ENCODE data around the gene PLEKHG4B. TPM values are rescaled to one million over a fixed set of nuclear protein-coding genes. Genes with fewer than 3 reads are reported as not detected.

Gene PLEKHG4B
- total RNA-seq, 1 experiment from 2014 or later, result 0.34 TPM

DNA sequence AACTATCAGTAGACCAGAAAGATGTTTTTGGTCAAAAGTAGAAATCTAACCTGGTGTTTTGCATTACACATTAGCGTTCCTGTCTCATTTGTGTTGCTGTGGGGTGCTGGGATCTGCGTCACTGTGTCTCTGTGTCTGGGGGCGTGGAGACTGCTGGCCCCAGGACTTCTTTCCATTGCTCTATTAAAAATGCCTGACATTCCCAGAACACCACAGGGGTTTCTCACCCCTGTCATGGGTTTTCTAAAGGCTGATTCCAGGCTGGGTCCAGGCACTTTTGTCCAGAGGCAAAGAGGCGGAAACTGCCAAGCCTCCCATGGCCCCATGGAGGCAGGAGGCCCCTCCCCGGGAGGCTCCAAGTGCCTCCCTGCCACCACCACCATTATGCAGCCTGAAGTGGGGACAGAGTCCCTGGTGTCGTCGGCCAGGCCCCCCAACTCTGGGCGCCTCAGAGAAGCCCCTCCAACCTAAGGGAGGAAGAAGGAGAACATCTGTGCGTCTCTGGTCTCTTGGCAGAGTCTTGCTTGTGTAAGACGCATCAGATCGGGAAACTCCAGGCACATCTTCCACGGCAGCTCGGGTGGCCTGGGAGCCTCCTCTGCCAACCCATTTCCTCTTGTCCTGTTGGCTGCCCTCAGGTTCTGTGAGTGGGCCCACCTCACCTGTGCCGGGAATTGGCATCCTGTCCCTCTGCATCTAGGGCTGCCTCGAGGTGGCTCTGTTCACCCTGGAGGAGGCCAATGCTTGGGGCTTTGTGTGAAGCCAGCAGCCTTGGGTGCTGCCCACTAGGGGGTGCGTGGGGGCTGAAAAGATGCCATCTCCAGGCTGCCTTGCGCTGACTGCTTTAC, 13.8 kb upstream of the PLEKHG4B start:
- H3K36me3 ChIP-seq, result no peaks in the 10 kb centered on the region
- H3K4me1 ChIP-seq (replicated peaks), result peaks cover 72% of the 10 kb centered on the region
- H3K4me3 ChIP-seq, result no peak overlapping the region
- H3K27me3 ChIP-seq (replicated peaks), result no peaks in the 10 kb centered on the region
- peak in 1 of 2 experiments; percentile 49 for DNase-seq (ENCODE audit: low read depth in 1 of 2, low spot score in 2 of 2)
- H3K27ac ChIP-seq, result peak overlapping the region; percentile 25; the same call in 1 of the 2 replicates
- no peaks in the 10 kb centered on the region; the same call in 1 of the 2 replicates for H3K9me3 ChIP-seq (replicated peaks)

GRCh38 chr5:78805-79149, 13.2 kb upstream of the PLEKHG4B start:
- DNase-seq (ENCODE audit: low read depth in 1 of 2, low spot score in 2 of 2), result no peak
- peaks cover 72% of the 10 kb centered on the region for H3K4me1 ChIP-seq (replicated peaks)
- no peak overlapping the region for H3K27ac ChIP-seq
- H3K9me3 ChIP-seq (replicated peaks), result no peaks in the 10 kb centered on the region; the same call in 1 of the 2 replicates
- H3K4me3 ChIP-seq, result no peak overlapping the region
- no peaks in the 10 kb centered on the region for H3K36me3 ChIP-seq
- H3K27me3 ChIP-seq (replicated peaks), result no peaks in the 10 kb centered on the region

- Histone ChIP-seq H3K36me3 (no peaks in the 10 kb centered on the region), H3K4me3 (no peak overlapping the region), H3K27ac (no peak overlapping the region), H3K9me3 (replicated peaks) (no peaks in the 10 kb centered on the region; the same call in 1 of the 2 replicates), H3K27me3 (replicated peaks) (no peaks in the 10 kb centered on the region), H3K4me1 (replicated peaks) (peaks cover 71% of the 10 kb centered on the region)
- DNase-seq (ENCODE audit: low read depth in 1 of 2, low spot score in 2 of 2), result no peak
Measured at GRCh38 chr5:79263-79662, 12.7 kb upstream of the PLEKHG4B start.

- Histone ChIP-seq H3K27ac (no peak overlapping the region), H3K9me3 (replicated peaks) (no peaks in the 10 kb centered on the region; the same call in 1 of the 2 replicates), H3K36me3 (no peaks in the 10 kb centered on the region), H3K4me1 (replicated peaks) (peaks cover 65% of the 10 kb centered on the region), H3K4me3 (no peak overlapping the region), H3K27me3 (replicated peaks) (no peaks in the 10 kb centered on the region)
- DNase-seq (ENCODE audit: low read depth in 1 of 2, low spot score in 2 of 2), result no peak
Measured at GRCh38 chr5:79821-80220, 12.1 kb upstream of the PLEKHG4B start.

DNA sequence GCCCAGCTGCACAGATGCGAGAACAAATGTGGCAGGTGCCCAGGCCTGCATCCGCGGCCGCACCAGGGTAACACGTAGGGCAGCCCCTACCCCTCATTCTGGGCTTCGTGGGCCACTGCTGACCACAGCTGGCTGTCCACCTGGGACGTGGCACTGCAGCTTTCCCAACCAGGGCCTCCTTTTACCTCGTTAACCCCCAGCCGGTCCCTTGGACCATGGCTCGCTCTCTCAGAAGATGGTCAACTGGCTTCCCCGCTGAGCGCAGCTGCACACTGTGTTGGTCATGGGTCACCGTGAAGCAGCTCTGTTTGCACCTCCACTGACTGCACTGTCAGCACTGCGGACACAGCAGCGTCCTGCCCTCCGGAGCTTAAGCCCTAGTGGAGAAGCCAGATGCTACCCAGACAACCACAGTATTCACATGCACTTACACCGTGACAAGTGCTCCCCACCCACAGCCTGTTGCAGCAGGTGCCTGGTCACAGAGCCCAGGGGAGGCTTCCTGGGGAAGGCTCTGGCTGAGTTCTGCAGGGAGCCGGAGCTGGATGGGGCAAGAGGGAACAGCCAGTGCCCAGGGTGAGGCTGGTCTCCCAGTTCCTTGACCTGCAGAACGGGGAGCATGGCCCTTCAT, 10.5 kb upstream of the PLEKHG4B start:
- DNase-seq (ENCODE audit: low read depth in 1 of 2, low spot score in 2 of 2), result no peak
- Histone ChIP-seq H3K9me3 (replicated peaks) (no peaks in the 10 kb centered on the region; the same call in 1 of the 2 replicates), H3K27me3 (replicated peaks) (no peaks in the 10 kb centered on the region; the same call in 1 of the 2 replicates), H3K4me3 (no peak overlapping the region), H3K36me3 (no peaks in the 10 kb centered on the region), H3K4me1 (replicated peaks) (peaks cover 48% of the 10 kb centered on the region), H3K27ac (no peak overlapping the region)

- no peak overlapping the region for H3K4me3 ChIP-seq
- peaks cover 4% of the 10 kb centered on the region; the same call in 1 of the 2 replicates for H3K27me3 ChIP-seq (replicated peaks)
- no peaks in the 10 kb centered on the region; the same call in 1 of the 2 replicates for H3K9me3 ChIP-seq (replicated peaks)
- DNase-seq (ENCODE audit: low read depth in 1 of 2, low spot score in 2 of 2), result peak; percentile 79 to 85
- no peaks in the 10 kb centered on the region for H3K36me3 ChIP-seq
- H3K27ac ChIP-seq, result peak overlapping the region; percentile 68
- H3K4me1 ChIP-seq (replicated peaks), result peaks cover 42% of the 10 kb centered on the region
Measured at GRCh38 chr5:82097-82496, 9.9 kb upstream of the PLEKHG4B start.

GRCh38 chr5:82570-82969, 9.4 kb upstream of the PLEKHG4B start:
- H3K4me1 ChIP-seq (replicated peaks), result peaks cover 38% of the 10 kb centered on the region
- peaks cover 4% of the 10 kb centered on the region; the same call in 1 of the 2 replicates for H3K27me3 ChIP-seq (replicated peaks)
- no peak overlapping the region for H3K4me3 ChIP-seq
- peak overlapping the region; percentile 68 for H3K27ac ChIP-seq
- no peaks in the 10 kb centered on the region for H3K36me3 ChIP-seq
- no peaks in the 10 kb centered on the region; the same call in 1 of the 2 replicates for H3K9me3 ChIP-seq (replicated peaks)
- DNase-seq (ENCODE audit: low read depth in 1 of 2, low spot score in 2 of 2), result no peak

DNA sequence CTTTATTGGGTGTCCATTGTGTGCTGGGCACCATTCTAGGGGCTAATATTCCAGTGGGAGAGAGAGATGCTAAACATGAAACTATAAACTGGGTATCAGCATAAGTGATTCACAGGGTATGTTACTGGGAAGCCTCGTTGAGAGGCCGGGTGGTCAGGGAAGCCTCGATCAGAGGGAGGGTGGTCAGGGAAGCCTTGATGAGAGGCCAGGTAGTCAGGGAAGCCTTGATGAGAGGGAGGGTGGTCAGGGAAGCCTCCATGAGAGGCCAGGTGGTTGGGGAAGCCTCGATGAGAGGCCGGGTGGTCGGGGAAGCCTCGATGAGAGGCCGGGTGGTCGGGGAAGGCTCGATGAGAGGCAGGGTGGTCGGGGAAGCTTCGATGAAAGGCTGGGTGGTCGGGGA, 8.9 kb upstream of the PLEKHG4B start:
- Histone ChIP-seq H3K4me3 (no peak overlapping the region), H3K4me1 (replicated peaks) (peaks cover 33% of the 10 kb centered on the region), H3K27me3 (replicated peaks) (peaks cover 4% of the 10 kb centered on the region), H3K27ac (peak overlapping the region; percentile 68), H3K36me3 (no peaks in the 10 kb centered on the region), H3K9me3 (replicated peaks) (no peaks in the 10 kb centered on the region; the same call in 1 of the 2 replicates)
- peak; percentile 62 to 70 for DNase-seq (ENCODE audit: low read depth in 1 of 2, low spot score in 2 of 2)

DNA sequence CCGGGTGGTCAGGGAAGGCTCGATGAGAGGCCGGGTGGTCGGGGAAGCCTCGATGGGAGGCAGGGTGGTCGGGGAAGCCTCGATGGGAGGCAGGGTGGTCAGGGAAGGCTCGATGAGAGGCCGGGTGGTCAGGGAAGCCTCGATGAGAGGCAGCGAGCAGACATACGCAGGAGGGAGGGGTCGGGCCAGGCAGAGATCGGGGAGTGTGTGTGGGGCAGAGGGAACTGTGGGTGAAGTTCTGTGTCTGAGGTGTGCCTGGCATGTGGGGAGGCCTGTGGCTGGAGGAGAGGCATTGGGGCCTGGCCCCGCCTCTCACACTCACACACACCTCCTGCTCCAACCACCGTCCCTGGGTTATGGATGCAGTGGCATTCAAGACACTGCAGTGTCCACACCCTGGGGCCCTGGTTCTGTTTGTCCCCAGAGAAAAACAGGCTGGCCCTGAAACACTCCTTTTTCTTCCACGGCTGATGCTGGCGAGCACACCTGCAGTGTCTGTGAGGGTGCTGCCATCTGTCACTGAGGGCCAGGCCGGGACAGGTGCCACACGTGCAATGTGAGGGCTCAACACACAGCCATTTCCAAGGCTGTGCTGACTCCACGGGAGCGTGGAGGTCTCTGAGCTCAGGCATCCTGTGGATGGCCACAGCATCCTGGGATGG, 6.5 kb upstream of the PLEKHG4B start:
- no peak overlapping the region for H3K27ac ChIP-seq
- peaks cover 21% of the 10 kb centered on the region for H3K27me3 ChIP-seq (replicated peaks)
- DNase-seq (ENCODE audit: low read depth in 1 of 2, low spot score in 2 of 2), result no peak
- H3K36me3 ChIP-seq, result no peaks in the 10 kb centered on the region
- H3K4me1 ChIP-seq (replicated peaks), result peaks cover 21% of the 10 kb centered on the region
- no peak overlapping the region for H3K4me3 ChIP-seq
- no peaks in the 10 kb centered on the region; the same call in 1 of the 2 replicates for H3K9me3 ChIP-seq (replicated peaks)

DNA sequence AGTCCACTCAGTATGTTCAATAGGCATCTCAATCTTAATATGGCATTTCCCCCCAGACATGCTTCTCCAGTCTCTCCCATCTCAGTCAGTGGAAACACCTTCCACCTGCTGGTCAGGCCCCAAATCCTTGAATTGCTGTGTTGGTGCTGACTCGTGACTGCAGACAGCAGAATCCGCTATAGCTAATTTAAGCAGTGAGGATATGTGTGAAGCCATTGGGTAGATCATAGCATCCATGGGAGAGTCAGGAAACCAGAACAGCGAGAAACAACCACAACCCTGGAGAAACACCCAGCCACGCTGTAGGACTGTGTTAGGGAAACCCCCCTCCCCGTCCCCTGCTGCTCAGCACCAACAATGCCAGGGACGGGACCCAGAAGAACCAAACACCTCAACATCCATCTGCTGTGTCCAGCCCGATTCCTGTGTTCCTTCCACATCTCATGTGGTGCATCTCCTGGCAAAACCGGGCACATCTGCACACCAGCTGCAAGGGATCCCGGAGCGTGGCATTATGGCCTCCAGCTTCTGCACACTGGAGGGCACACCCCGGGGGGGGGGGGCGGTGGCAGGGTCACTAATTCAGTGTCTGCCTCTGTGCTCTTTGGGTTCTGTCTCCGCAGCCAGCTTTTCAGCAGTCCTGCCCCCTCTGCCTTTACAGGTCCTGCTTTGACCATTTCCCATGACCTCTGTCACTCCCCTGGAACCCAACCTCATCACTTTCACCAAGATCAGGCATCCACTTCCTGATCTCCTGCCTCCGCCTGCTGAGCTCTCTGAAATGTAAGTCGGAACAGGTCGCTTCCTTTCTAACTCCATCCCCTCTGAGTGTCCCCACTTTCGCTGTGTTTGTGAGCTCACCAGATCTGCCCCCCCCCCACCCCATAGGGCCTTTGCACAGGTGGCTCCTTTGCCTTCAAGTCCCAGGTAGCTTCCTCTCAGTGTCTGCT, 2.4 kb upstream of the PLEKHG4B start:
- Histone ChIP-seq H3K4me1 (replicated peaks) (peaks cover 7% of the 10 kb centered on the region), H3K36me3 (no peaks in the 10 kb centered on the region), H3K9me3 (replicated peaks) (no peaks in the 10 kb centered on the region), H3K27me3 (replicated peaks) (peaks cover 56% of the 10 kb centered on the region), H3K27ac (no peak overlapping the region), H3K4me3 (no peak overlapping the region)
- DNase-seq (ENCODE audit: low read depth in 1 of 2, low spot score in 2 of 2), result no peak

GRCh38 chr5:90590-91547, 1.1 kb upstream of the PLEKHG4B start:
- DNase-seq (ENCODE audit: low read depth in 1 of 2, low spot score in 2 of 2), result no peak
- Histone ChIP-seq H3K36me3 (no peaks in the 10 kb centered on the region), H3K4me1 (replicated peaks) (peaks cover 7% of the 10 kb centered on the region), H3K9me3 (replicated peaks) (no peaks in the 10 kb centered on the region), H3K27me3 (replicated peaks) (peaks cover 67% of the 10 kb centered on the region), H3K4me3 (no peak overlapping the region), H3K27ac (no peak overlapping the region)
